ENCODE results near the gene OR51B5.
"Not testable (repeated sequence)": the region's sequence is repeated elsewhere in the genome, so short reads cannot be mapped to it uniquely, and the experiment has no call there.

Gene OR51B5

DNA sequence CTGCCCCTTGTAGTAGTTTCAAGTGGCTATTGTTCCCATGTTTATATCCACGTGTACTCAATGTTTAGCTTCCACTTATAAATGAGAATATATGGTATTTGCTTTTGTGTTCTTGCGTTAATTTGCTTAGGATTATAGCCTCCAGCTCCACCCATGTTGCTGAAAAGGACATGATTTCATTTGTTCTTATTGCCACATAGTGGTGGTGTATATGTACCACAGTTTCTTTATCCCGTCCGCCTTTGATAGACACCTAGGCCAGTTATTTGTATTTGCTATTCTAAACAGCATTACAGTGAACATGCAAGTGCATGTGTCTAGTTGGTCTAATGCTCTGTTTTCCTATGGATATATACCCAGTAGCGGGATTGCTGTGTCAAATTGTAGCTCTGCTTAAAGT, 26.0 kb downstream of the OR51B5 start:
- Histone ChIP-seq H3K9ac (ENCODE audit: low read length) (no peak overlapping the region), H3K9me3 (ENCODE audit: control insufficient read depth, low read length) (no peaks in the 10 kb centered on the region), H3K4me3 (ENCODE audit: low read length) (no peak overlapping the region), H3K27me3 (ENCODE audit: control insufficient read depth, insufficient read depth, low read length) (no peaks in the 10 kb centered on the region), H3K4me1 (ENCODE audit: control insufficient read depth, insufficient read depth, low read length) (no peaks in the 10 kb centered on the region), H3K36me3 (ENCODE audit: control insufficient read depth, insufficient read depth, low read length) (no peaks in the 10 kb centered on the region)

DNA sequence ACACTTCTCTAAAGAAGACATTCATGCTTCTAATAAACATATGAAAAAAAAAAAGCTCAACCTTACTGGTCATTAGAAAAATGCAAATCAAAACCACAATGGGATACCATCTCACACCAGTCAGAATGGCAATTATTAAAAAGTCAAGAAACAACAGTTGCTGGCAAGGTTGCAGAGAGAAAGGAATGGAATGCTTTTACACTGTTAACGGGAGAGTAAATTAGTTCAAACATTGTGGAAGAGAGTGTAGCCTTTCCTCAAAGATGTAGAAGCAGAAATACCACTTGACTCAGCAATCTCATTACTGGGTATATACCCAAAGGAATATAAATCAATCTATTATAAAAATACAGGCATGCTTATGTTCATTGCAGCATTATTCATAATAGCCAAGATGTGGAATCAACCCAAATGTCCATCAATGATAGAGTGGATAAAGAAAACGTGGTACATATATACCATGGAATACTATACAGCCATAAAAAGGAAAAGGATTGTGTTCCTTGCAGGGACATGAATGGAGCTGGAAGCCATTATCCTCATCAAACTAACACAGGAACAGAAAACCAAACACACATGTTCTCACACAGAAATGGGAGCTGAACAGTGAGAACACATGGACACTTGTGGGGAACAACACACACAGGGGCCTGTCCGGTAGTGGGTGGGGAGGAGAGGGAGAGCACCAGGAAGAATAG, 29.8 kb downstream of the OR51B5 start:
- H3K4me1 ChIP-seq (ENCODE audit: control insufficient read depth, insufficient read depth, low read length); H3K27me3 ChIP-seq (ENCODE audit: control insufficient read depth, insufficient read depth, low read length); H3K9me3 ChIP-seq (ENCODE audit: control insufficient read depth, low read length); H3K9ac ChIP-seq (ENCODE audit: low read length); H3K4me3 ChIP-seq (ENCODE audit: low read length); H3K36me3 ChIP-seq (ENCODE audit: control insufficient read depth, insufficient read depth, low read length): not testable (repeated sequence)

DNA sequence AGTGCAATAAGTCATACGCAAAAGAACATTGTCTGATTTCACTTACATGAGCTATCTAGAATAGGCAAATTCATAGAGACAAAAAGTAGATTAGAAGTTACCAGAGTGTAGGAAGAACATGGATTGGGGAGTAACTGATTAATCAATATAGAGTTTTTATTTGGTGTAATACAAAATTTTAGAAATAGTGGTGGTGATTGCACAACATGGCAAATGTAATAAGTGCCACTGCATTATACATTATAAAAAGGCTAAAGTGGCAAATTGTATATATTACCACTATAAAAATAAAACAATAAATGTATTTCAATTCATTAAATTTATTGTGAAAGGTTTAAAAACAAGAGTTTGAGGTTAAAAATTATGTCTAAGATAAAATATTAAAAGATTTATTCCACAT, 32.9 kb downstream of the OR51B5 start:
- H3K4me1 ChIP-seq (ENCODE audit: control insufficient read depth, insufficient read depth, low read length), result no peaks in the 10 kb centered on the region
- no peak overlapping the region for H3K9ac ChIP-seq (ENCODE audit: low read length)
- no peaks in the 10 kb centered on the region for H3K36me3 ChIP-seq (ENCODE audit: control insufficient read depth, insufficient read depth, low read length)
- no peak overlapping the region for H3K4me3 ChIP-seq (ENCODE audit: low read length)
- no peaks in the 10 kb centered on the region for H3K27me3 ChIP-seq (ENCODE audit: control insufficient read depth, insufficient read depth, low read length)
- no peaks in the 10 kb centered on the region for H3K9me3 ChIP-seq (ENCODE audit: control insufficient read depth, low read length)

DNA sequence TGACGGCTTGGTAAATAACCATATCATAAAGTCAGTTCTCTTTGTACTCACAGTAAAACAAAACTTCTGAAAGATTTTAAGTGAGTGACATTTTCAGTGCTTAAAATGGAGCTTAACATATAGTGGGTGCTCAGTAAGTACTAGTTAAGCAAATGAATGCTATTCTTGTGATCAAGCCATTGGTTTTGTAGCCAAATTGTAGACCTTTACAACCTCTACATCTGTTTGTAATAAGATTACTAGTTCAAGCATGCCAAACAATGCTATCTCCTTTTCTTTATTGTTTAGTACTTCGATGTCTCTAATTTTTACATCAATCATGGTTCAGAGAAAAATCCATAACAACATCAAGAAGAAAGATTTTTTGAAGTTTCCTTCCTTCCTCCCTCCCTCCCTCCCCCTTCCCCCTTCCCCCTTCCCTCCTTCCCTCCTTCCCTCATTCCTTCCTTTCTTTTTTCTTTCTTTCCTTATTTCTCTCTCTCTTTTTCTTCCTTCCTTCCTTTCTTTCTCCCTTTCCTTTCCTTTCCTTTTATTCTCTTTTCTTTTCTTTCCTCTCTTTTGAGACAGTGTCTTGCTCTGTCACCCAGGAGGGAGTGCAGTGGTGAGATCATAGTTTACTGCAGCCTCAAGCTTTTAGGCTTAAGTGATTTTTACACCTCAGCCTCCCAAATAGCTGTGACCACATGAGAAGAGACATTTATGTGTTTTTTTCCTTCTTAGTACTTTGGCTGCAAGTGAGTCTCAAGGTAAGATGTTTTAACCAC, 35.9 kb downstream of the OR51B5 start:
- H3K36me3 ChIP-seq (ENCODE audit: control insufficient read depth, insufficient read depth, low read length), result no peaks in the 10 kb centered on the region
- no peaks in the 10 kb centered on the region for H3K27me3 ChIP-seq (ENCODE audit: control insufficient read depth, insufficient read depth, low read length)
- no peak overlapping the region for H3K9ac ChIP-seq (ENCODE audit: low read length)
- no peak overlapping the region for H3K4me3 ChIP-seq (ENCODE audit: low read length)
- no peaks in the 10 kb centered on the region for H3K4me1 ChIP-seq (ENCODE audit: control insufficient read depth, insufficient read depth, low read length)
- H3K9me3 ChIP-seq (ENCODE audit: control insufficient read depth, low read length), result no peaks in the 10 kb centered on the region

GRCh38 chr11:5304046-5304445, 39.3 kb downstream of the OR51B5 start:
- no peak overlapping the region for H3K9ac ChIP-seq (ENCODE audit: low read length)

DNA sequence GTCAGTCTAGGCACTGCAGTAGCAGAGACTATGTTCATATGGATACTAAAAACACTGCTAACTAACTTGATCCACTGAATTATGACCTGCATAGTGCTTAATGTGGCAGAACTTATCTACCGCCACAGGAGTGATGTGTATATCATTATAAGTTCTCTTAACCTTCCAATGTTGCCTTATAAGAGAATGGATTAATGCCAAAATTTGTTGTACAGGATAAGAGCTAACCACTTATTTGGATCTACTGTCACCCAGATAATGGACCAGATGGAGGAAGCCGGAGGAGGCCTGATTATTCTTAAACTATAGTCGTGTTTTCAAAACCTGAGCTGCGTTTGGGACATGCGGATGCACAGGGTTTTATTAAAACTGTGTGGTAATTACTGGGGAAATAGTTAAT, 39.7 kb downstream of the OR51B5 start:
- Histone ChIP-seq H3K9me3 (ENCODE audit: control insufficient read depth, low read length) (no peaks in the 10 kb centered on the region), H3K36me3 (ENCODE audit: control insufficient read depth, insufficient read depth, low read length) (no peaks in the 10 kb centered on the region), H3K4me1 (ENCODE audit: control insufficient read depth, insufficient read depth, low read length) (no peaks in the 10 kb centered on the region), H3K9ac (ENCODE audit: low read length) (no peak overlapping the region), H3K27me3 (ENCODE audit: control insufficient read depth, insufficient read depth, low read length) (no peaks in the 10 kb centered on the region), H3K4me3 (ENCODE audit: low read length) (no peak overlapping the region)

More at GRCh38 chr11:5304046-5304445, 39.3 kb downstream of the OR51B5 start:
- Histone ChIP-seq H3K27me3 (ENCODE audit: control insufficient read depth, insufficient read depth, low read length) (no peaks in the 10 kb centered on the region), H3K36me3 (ENCODE audit: control insufficient read depth, insufficient read depth, low read length) (no peaks in the 10 kb centered on the region), H3K9me3 (ENCODE audit: control insufficient read depth, low read length) (no peaks in the 10 kb centered on the region), H3K4me3 (ENCODE audit: low read length) (no peak overlapping the region), H3K4me1 (ENCODE audit: control insufficient read depth, insufficient read depth, low read length) (no peaks in the 10 kb centered on the region)

GRCh38 chr11:5301846-5302245, 41.5 kb downstream of the OR51B5 start, which contains the start of gene OR51B4:
Gene OR51B4, minus strand, starts transcription at chr11:5301946. Its CDS starts 0 bp downstream, at chr11:5301946.
- no peaks in the 10 kb centered on the region for H3K36me3 ChIP-seq (ENCODE audit: control insufficient read depth, insufficient read depth, low read length)
- no peak within 1 kb of the TSS for H3K9ac ChIP-seq (ENCODE audit: low read length)
- no peak within 1 kb of the TSS for H3K4me3 ChIP-seq (ENCODE audit: low read length)
- H3K9me3 ChIP-seq (ENCODE audit: control insufficient read depth, low read length), result no peaks in the 10 kb centered on the region
- no peaks in the 10 kb centered on the region for H3K27me3 ChIP-seq (ENCODE audit: control insufficient read depth, insufficient read depth, low read length)
- no peaks in the 10 kb centered on the region for H3K4me1 ChIP-seq (ENCODE audit: control insufficient read depth, insufficient read depth, low read length)

- no peak overlapping the region for H3K9ac ChIP-seq (ENCODE audit: low read length)
- no peaks in the 10 kb centered on the region for H3K36me3 ChIP-seq (ENCODE audit: control insufficient read depth, insufficient read depth, low read length)
- H3K9me3 ChIP-seq (ENCODE audit: control insufficient read depth, low read length), result no peaks in the 10 kb centered on the region
- no peaks in the 10 kb centered on the region for H3K4me1 ChIP-seq (ENCODE audit: control insufficient read depth, insufficient read depth, low read length)
- H3K27me3 ChIP-seq (ENCODE audit: control insufficient read depth, insufficient read depth, low read length), result no peaks in the 10 kb centered on the region
- no peak overlapping the region for H3K4me3 ChIP-seq (ENCODE audit: low read length)
These were observed 43.1 kb downstream of the OR51B5 start for GRCh38 chr11:5300251-5300650.

DNA sequence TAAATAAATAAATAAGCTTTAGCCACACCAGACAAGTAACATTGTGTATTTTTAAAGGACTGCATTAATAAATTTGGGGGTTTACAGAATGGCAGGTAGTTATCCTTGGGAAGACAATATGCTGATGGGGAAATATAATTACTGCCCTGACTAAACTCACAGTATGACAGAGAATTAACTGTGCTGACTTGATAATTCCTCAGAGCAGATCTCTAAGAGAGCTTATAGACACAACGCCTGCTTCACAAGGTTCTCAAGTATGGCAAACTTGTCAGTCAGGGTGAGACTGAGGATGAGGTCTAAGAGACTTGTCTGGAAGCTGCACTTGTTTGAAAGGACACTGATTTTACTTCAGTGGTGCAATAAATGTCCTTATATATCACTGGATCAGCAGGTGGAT, 44.9 kb downstream of the OR51B5 start:
- H3K9me3 ChIP-seq (ENCODE audit: control insufficient read depth, low read length), result no peaks in the 10 kb centered on the region
- no peaks in the 10 kb centered on the region for H3K36me3 ChIP-seq (ENCODE audit: control insufficient read depth, insufficient read depth, low read length)
- no peaks in the 10 kb centered on the region for H3K27me3 ChIP-seq (ENCODE audit: control insufficient read depth, insufficient read depth, low read length)
- no peak overlapping the region for H3K9ac ChIP-seq (ENCODE audit: low read length)
- H3K4me1 ChIP-seq (ENCODE audit: control insufficient read depth, insufficient read depth, low read length), result no peaks in the 10 kb centered on the region
- H3K4me3 ChIP-seq (ENCODE audit: low read length), result no peak overlapping the region

GRCh38 chr11:5297721-5298323, 45.5 kb downstream of the OR51B5 start:
- H3K9ac ChIP-seq (ENCODE audit: low read length), result no peak overlapping the region
- H3K4me1 ChIP-seq (ENCODE audit: control insufficient read depth, insufficient read depth, low read length), result no peaks in the 10 kb centered on the region
- no peaks in the 10 kb centered on the region for H3K27me3 ChIP-seq (ENCODE audit: control insufficient read depth, insufficient read depth, low read length)
- no peak overlapping the region for H3K4me3 ChIP-seq (ENCODE audit: low read length)
- H3K9me3 ChIP-seq (ENCODE audit: control insufficient read depth, low read length), result no peaks in the 10 kb centered on the region
- no peaks in the 10 kb centered on the region for H3K36me3 ChIP-seq (ENCODE audit: control insufficient read depth, insufficient read depth, low read length)

DNA sequence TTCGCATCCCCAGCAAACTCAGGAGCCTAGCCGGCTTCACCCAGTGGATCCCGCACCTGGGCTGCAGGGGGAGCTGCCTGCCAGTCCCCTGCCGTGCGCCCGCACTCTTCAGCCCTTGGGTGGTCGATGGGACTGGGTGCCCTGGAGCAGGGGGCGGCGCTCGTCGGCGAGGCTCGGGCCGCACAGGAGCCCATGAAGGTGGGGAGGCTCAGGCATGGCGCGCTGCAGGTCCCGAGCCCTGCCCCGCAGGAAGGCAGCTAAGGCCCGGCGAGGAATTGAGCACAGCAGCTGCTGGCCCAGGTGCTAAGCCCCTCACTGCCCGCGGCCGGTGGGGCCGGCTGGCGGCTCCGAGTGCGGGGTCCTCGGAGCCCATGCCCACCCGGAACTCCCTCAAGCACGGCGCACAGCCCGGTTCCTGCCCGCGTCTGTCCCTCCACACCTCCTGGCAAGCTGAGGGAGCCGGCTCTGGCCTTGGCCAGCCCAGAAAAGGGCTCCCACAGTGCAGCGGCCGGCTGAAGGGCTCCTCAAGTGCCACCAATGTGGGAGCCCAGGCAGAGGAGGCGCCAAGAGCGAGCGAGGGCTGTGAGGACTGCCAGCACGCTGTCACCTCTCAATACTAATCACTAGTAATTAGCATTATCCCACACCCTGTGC, 48.9 kb downstream of the OR51B5 start:
- H3K9ac ChIP-seq (ENCODE audit: low read length); H3K36me3 ChIP-seq (ENCODE audit: control insufficient read depth, insufficient read depth, low read length); H3K4me1 ChIP-seq (ENCODE audit: control insufficient read depth, insufficient read depth, low read length); H3K4me3 ChIP-seq (ENCODE audit: low read length); H3K9me3 ChIP-seq (ENCODE audit: control insufficient read depth, low read length); H3K27me3 ChIP-seq (ENCODE audit: control insufficient read depth, insufficient read depth, low read length): not testable (repeated sequence)

DNA sequence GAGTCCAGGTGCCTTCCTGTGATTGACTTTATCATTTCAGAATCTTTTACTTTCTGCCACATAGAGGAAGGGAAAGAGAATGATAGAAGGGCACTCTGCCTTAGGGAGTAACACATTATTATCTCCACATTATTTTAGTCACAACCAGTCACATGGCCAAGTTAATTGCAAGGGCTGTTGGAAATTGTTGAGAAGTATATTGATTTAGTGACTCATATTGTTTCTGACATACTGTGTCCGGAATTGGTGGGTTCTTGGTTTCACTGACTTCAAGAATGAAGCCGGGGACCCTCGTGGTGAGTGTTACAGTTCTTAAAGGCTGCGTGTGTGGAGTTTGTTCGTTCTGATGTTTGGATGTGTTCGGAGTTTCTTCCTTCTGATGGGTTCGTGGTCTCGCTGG, 50.3 kb downstream of the OR51B5 start:
- H3K9ac ChIP-seq (ENCODE audit: low read length), result no peak overlapping the region
- H3K27me3 ChIP-seq (ENCODE audit: control insufficient read depth, insufficient read depth, low read length), result no peaks in the 10 kb centered on the region
- H3K9me3 ChIP-seq (ENCODE audit: control insufficient read depth, low read length), result no peaks in the 10 kb centered on the region
- H3K36me3 ChIP-seq (ENCODE audit: control insufficient read depth, insufficient read depth, low read length), result no peaks in the 10 kb centered on the region
- H3K4me1 ChIP-seq (ENCODE audit: control insufficient read depth, insufficient read depth, low read length), result no peaks in the 10 kb centered on the region
- H3K4me3 ChIP-seq (ENCODE audit: low read length), result no peak overlapping the region

Data from mucosa of stomach (tissue), 1 donor.